Spleen (tissue), 11 donors: ENCODE results near the gene PSD. TPM values are rescaled to one million over a fixed set of nuclear protein-coding genes. Genes with fewer than 3 reads are reported as not detected.
"Not testable (repeated sequence)": the region's sequence is repeated elsewhere in the genome, so short reads cannot be mapped to it uniquely, and the experiment has no call there.

Source experiments
- DNase-seq: peaks from one replicate; pipeline ENCODE4 v3.0.0-alpha.2; 2020
- H3K27ac ChIP-seq, 8 donors: fragments of 200-600 bp; sonication (generic) in 7 of 8; 1 replicate in 4 of 8; 2 replicates in 4 of 8; pipeline versions ENCODE4 v1.5.0 to v1.8.0; 2016 to 2021; ENCODE audit warnings: inconsistent platforms in 4 of 8, mild to moderate bottlenecking in 4 of 8, moderate library complexity in 1 of 8
- H3K27me3 ChIP-seq, 7 donors: fragments of 200-600 bp; sonication (generic) in 6 of 7; replicated peaks in 1 of 7; 1 replicate in 4 of 7; 2 replicates in 3 of 7; pipeline versions ENCODE4 v1.5.0 to v1.8.0; 2016 to 2021; ENCODE audit warnings: inconsistent platforms in 3 of 7, mild to moderate bottlenecking in 1 of 7
- H3K36me3 ChIP-seq, 6 donors: fragments of 200-600 bp; sonication (generic) in 5 of 6; 1 replicate in 4 of 6; 2 replicates in 2 of 6; pipeline versions ENCODE4 v1.5.0 to v1.8.0; 2016 to 2021; ENCODE audit warnings: inconsistent platforms in 2 of 6
- H3K4me1 ChIP-seq, 6 donors: fragments of 200-600 bp; sonication (generic) in 5 of 6; 1 replicate in 3 of 6; 2 replicates in 3 of 6; pipeline versions ENCODE4 v1.5.0 to v1.8.0; 2016 to 2021; ENCODE audit warnings: inconsistent platforms in 3 of 6
- H3K4me3 ChIP-seq, 8 donors: fragments of 200-600 bp; sonication (generic) in 7 of 8; 1 replicate in 4 of 8; 2 replicates in 4 of 8; pipeline versions ENCODE4 v1.5.0 to v1.8.0; 2016 to 2021; ENCODE audit warnings: inconsistent platforms in 4 of 8, mild to moderate bottlenecking in 4 of 8, moderate library complexity in 2 of 8
- H3K9me3 ChIP-seq, 8 donors: fragments of 200-600 bp; sonication (generic) in 7 of 8; 1 replicate in 4 of 8; 2 replicates in 4 of 8; pipeline versions ENCODE4 v1.5.0 to v1.8.0; 2016 to 2021; ENCODE audit warnings: inconsistent platforms in 4 of 8
- CTCF ChIP-seq, 11 experiments: fragments of 200-600 bp in 7 of 11; fragments of 450-650 bp in 4 of 11; sonication (generic) in 4 of 11; IDR thresholded peaks in 8 of 11; conservative IDR thresholded peaks in 3 of 11; 1 replicate in 7 of 11; 2 replicates in 4 of 11; pipeline versions ENCODE4 v1.4.0 to v1.8.0; 2016 to 2021; ENCODE audit warnings: antibody characterized with exemption in 11 of 11, inconsistent platforms in 4 of 11, mild to moderate bottlenecking in 1 of 11
- POLR2A ChIP-seq, 3 donors: fragments of 450-650 bp; IDR thresholded peaks; one replicate each; pipeline ENCODE4 v1.5.1; 2017; ENCODE audit warnings: antibody characterized with exemption in 3 of 3, mild to moderate bottlenecking in 1 of 3
- POLR2AphosphoS5 ChIP-seq, 3 donors: sonication (generic); formaldehyde crosslinking; IDR thresholded peaks; one replicate each; pipeline ENCODE4 v1.5.1; 2017; ENCODE audit warnings: antibody characterized with exemption in 3 of 3
- WGBS, 5 donors: extraction: QIAGEN DNeasy Blood & Tissue Kit in 3 of 5; methylation state at CpG; one replicate each; pipeline versions ENCODE4 v1.1.5 to v1.1.7; 2013 to 2018; 5-methylcytosine and 5-hydroxymethylcytosine counted together
- intact Hi-C: fragments of 100-400 bp; cut with DNase I; formaldehyde crosslinking; loops from one replicate; pipeline ENCODE4 v1.15.0; 2023; ENCODE audit warnings: low total_unique reads
- polyA plus RNA-seq, 3 donors: library from polyadenylated mRNA; stranded (reverse); fragments of 200-250 nt; gene quantifications; one replicate each; pipeline ENCODE4 v1.2.1, GENCODE V29; 2013
- total RNA-seq, 7 donors: library from RNA; depleted of rRNA in 3 of 7; stranded (reverse); fragments of >200 nt in 3 of 7; fragmentation: NEBNext Ultra II Directional in 4 of 7; extraction: Animal tissue kit (Norgen Biotek cat#: 25700) in 4 of 7; gene quantifications; one replicate each; pipeline versions ENCODE4 v1.1.0 to v1.2.1, GENCODE V29; 2016 to 2021
- donor health status: healthy with polysubstance abuse.
- donor health status: DM: no; HTN: no; CAD: no; lungs with moderate emphysema.
- donor health status: DM: no; HTN: no; CAD: no.
- donor health status: Bipolar disorder and iron deficiency.
- donor health status: healthy.
- donor health status: DM: no; HTN: no; CAD: no.
- donor health status: DM: yes; HTN: yes; CAD: no.

Gene PSD
- total and polyA plus RNA-seq, 10 donors, result 0.59 to 2.5 (median 1.2) TPM

GRCh38 chr10:102458656-102459055, 40.1 kb upstream of the PSD start:
- intact Hi-C loops, result no loop called here

GRCh38 chr10:102457591-102458150, 39.1 kb upstream of the PSD start:
- intact Hi-C loops, result no loop called here
- no peak overlapping the region for H3K4me3 ChIP-seq
- TF ChIP-seq CTCF (IDR thresholded peaks at IDR 0.05 in 8 of 11, conservative IDR thresholded peaks at IDR 0.05 in 3 of 11) (no peak), POLR2AphosphoS5 (IDR thresholded peaks at IDR 0.05) (peak in 1 of 3 donors; percentile 22), POLR2A (IDR thresholded peaks at IDR 0.05) (no peak)
- H3K27me3 ChIP-seq, result no peaks in the 10 kb centered on the region
- peaks cover 0 to 30% (median 8%) of the 10 kb centered on the region in 6 donors for H3K36me3 ChIP-seq
- H3K4me1 ChIP-seq, result peaks cover 8 to 68% (median 35%) of the 10 kb centered on the region in 6 donors
- no peak overlapping the region for H3K27ac ChIP-seq
- 79 to 94% (median 86%) methylated on average over 9 of the region's 9 CpGs for WGBS, 5 donors
- H3K9me3 ChIP-seq, result no peaks in the 10 kb centered on the region
- no peak for DNase-seq

More at GRCh38 chr10:102458656-102459055, 40.1 kb upstream of the PSD start:
- Histone ChIP-seq H3K27me3 (no peaks in the 10 kb centered on the region), H3K27ac (no peak overlapping the region), H3K4me3 (no peak overlapping the region), H3K4me1 (peaks cover 8 to 68% (median 33%) of the 10 kb centered on the region in 6 donors), H3K9me3 (no peaks in the 10 kb centered on the region), H3K36me3 (peaks cover 0 to 24% (median 8%) of the 10 kb centered on the region in 6 donors)
- WGBS, 5 donors, result 76 to 88% (median 83%) methylated on average over 4 of the region's 4 CpGs
- no peak for DNase-seq
- TF ChIP-seq CTCF (IDR thresholded peaks at IDR 0.05 in 8 of 11, conservative IDR thresholded peaks at IDR 0.05 in 3 of 11), result no peak
- TF ChIP-seq POLR2AphosphoS5 (IDR thresholded peaks at IDR 0.05), result no peak
- no peak for TF ChIP-seq POLR2A (IDR thresholded peaks at IDR 0.05)

- no peak for DNase-seq
- intact Hi-C loops, result no loop called here
- Histone ChIP-seq H3K27me3 (no peaks in the 10 kb centered on the region), H3K4me3 (no peak overlapping the region), H3K27ac (peak overlapping the region in 3 of 8 donors; percentile 37 to 93 (median 57)), H3K9me3 (no peaks in the 10 kb centered on the region), H3K36me3 (peaks cover 0 to 37% (median 8%) of the 10 kb centered on the region in 6 donors), H3K4me1 (peaks cover 8 to 68% (median 34%) of the 10 kb centered on the region in 6 donors)
- WGBS, 5 donors, result 64 to 89% (median 84%) methylated on average over 7 of the region's 7 CpGs
- peak in 1 of 3 donors; percentile 21 for TF ChIP-seq POLR2AphosphoS5 (IDR thresholded peaks at IDR 0.05)
- TF ChIP-seq POLR2A (IDR thresholded peaks at IDR 0.05), result no peak
These were observed 37.4 kb upstream of the PSD start for GRCh38 chr10:102455893-102456471.

- DNase-seq, H3K27me3 ChIP-seq, H3K9me3 ChIP-seq, H3K4me3 ChIP-seq, intact Hi-C loops: not testable (repeated sequence)
- Histone ChIP-seq H3K27ac (peak overlapping the region in 4 of 8 donors; percentile 7 to 93 (median 64)), H3K4me1 (peaks cover 8 to 66% (median 29%) of the 10 kb centered on the region in 6 donors), H3K36me3 (peaks cover 0 to 37% (median 8%) of the 10 kb centered on the region in 6 donors)
- WGBS, 5 donors, result 55 to 82% (median 71%) methylated on average over 13 of the region's 13 CpGs
These were observed 36.3 kb upstream of the PSD start for GRCh38 chr10:102454662-102455487.
